Nephron (organoid): ENCODE data around the gene XRCC6.

Experiments
- H3K27ac Mint-ChIP-seq, 3 experiments: 2 replicates each; pipeline ENCODE4 v1.8.0; 2020; ENCODE audit warnings: mixed read lengths in 3 of 3, mild to moderate bottlenecking in 2 of 3, moderate library complexity in 1 of 3
- H3K27me3 Mint-ChIP-seq: 2 replicates; pipeline ENCODE4 v1.8.0; 2021; ENCODE audit warnings: low read depth, mild to moderate bottlenecking, moderate library complexity, mixed read lengths
- H3K36me3 Mint-ChIP-seq: 2 replicates; pipeline ENCODE4 v1.8.0; 2020; ENCODE audit warnings: low read depth, mixed read lengths
- H3K4me1 Mint-ChIP-seq: 2 replicates; pipeline ENCODE4 v1.8.0; 2020; ENCODE audit warnings: mixed read lengths
- H3K4me3 Mint-ChIP-seq, 3 experiments: 2 replicates each; pipeline ENCODE4 v1.8.0; 2020; ENCODE audit warnings: mild to moderate bottlenecking in 3 of 3, mixed read lengths in 3 of 3, moderate library complexity in 2 of 3
- H3K9me3 Mint-ChIP-seq: 2 replicates; pipeline ENCODE4 v1.8.0; 2020; ENCODE audit warnings: mixed read lengths
- CTCF ChIP-seq, 3 experiments: fragments of 200-600 bp; sonication (generic); IDR thresholded peaks; one replicate each; pipeline ENCODE4 v1.5.0; 2021; ENCODE audit warnings: antibody characterized with exemption in 3 of 3; ENCODE audit not compliant: unreplicated experiment in 3 of 3

The XRCC6 gene

GRCh38 chr22:41576877-41577276 lies 44.2 kb upstream of the XRCC6 start:
- TF ChIP-seq CTCF (IDR thresholded peaks at IDR 0.05; ENCODE audit: unreplicated experiment in 3 of 3): peak; percentile 65 to 71 (median 65)
- peaks cover 10% of the 10 kb centered on the region for H3K36me3 Mint-ChIP-seq

GRCh38 chr22:41578114-41578513 lies 43.0 kb upstream of the XRCC6 start:
- Mint-ChIP-seq H3K27me3 (no peaks in the 10 kb centered on the region), H3K36me3 (peaks cover 13% of the 10 kb centered on the region), H3K4me1 (peaks cover 6% of the 10 kb centered on the region), H3K4me3 (no peak overlapping the region), H3K27ac (no peak overlapping the region), H3K9me3 (no peaks in the 10 kb centered on the region)
- TF ChIP-seq CTCF (IDR thresholded peaks at IDR 0.05; ENCODE audit: unreplicated experiment in 3 of 3): no peak

More at GRCh38 chr22:41576877-41577276, 44.2 kb upstream of the XRCC6 start:
- Mint-ChIP-seq H3K4me3 (no peak overlapping the region), H3K27me3 (no peaks in the 10 kb centered on the region), H3K9me3 (no peaks in the 10 kb centered on the region), H3K4me1 (peaks cover 6% of the 10 kb centered on the region), H3K27ac (peak overlapping the region; percentile 9 to 82 (median 33))

GRCh38 chr22:41578818-41579217 lies 42.3 kb upstream of the XRCC6 start:
- TF ChIP-seq CTCF (IDR thresholded peaks at IDR 0.05; ENCODE audit: unreplicated experiment in 3 of 3): no peak
- Mint-ChIP-seq H3K9me3 (no peaks in the 10 kb centered on the region), H3K4me1 (peaks cover 6% of the 10 kb centered on the region), H3K27ac (no peak overlapping the region), H3K36me3 (peaks cover 13% of the 10 kb centered on the region), H3K27me3 (no peaks in the 10 kb centered on the region), H3K4me3 (no peak overlapping the region)

- TF ChIP-seq CTCF (IDR thresholded peaks at IDR 0.05; ENCODE audit: unreplicated experiment in 3 of 3): no peak
- Mint-ChIP-seq H3K4me3 (no peak overlapping the region), H3K4me1 (peaks cover 6% of the 10 kb centered on the region), H3K36me3 (peaks cover 15% of the 10 kb centered on the region), H3K27ac (no peak overlapping the region), H3K27me3 (no peaks in the 10 kb centered on the region), H3K9me3 (no peaks in the 10 kb centered on the region)
These were observed 41.6 kb upstream of the XRCC6 start for GRCh38 chr22:41579297-41579996.

- TF ChIP-seq CTCF (IDR thresholded peaks at IDR 0.05; ENCODE audit: unreplicated experiment in 3 of 3): no peak
- peaks cover 6% of the 10 kb centered on the region for H3K4me1 Mint-ChIP-seq
- peaks cover 21% of the 10 kb centered on the region for H3K36me3 Mint-ChIP-seq
- no peak overlapping the region for H3K4me3 Mint-ChIP-seq
- H3K27ac Mint-ChIP-seq: no peak overlapping the region
- H3K9me3 Mint-ChIP-seq: no peaks in the 10 kb centered on the region
- no peaks in the 10 kb centered on the region for H3K27me3 Mint-ChIP-seq
These were observed 41.1 kb upstream of the XRCC6 start for GRCh38 chr22:41579997-41580355.

GRCh38 chr22:41582694-41583093 lies 38.4 kb upstream of the XRCC6 start:
- Mint-ChIP-seq H3K27ac (peak overlapping the region in 1 of 3 experiments; percentile 65), H3K4me1 (no peaks in the 10 kb centered on the region), H3K9me3 (no peaks in the 10 kb centered on the region), H3K4me3 (no peak overlapping the region), H3K27me3 (no peaks in the 10 kb centered on the region), H3K36me3 (peaks cover 21% of the 10 kb centered on the region)
- TF ChIP-seq CTCF (IDR thresholded peaks at IDR 0.05; ENCODE audit: unreplicated experiment in 3 of 3): no peak
